NT2/D1 (cell line): ENCODE measurements around the gene CCDC86.
A peak's percentile ranks its signal among the peaks of the same experiment; 100 is the strongest.

ENCODE experiments used
- DNase-seq: peaks from one replicate; pipeline ENCODE4 v3.0.0-alpha.2; 2011; ENCODE audit warnings: low read depth, low spot score
- H3K27me3 ChIP-seq: 2 replicates; pipeline ENCODE4 v1.6.0; 2011; ENCODE audit warnings: mild to moderate bottlenecking; ENCODE audit not compliant: insufficient read length, insufficient read depth
- H3K36me3 ChIP-seq: 2 replicates; pipeline ENCODE4 v1.6.1; 2011; ENCODE audit warnings: mild to moderate bottlenecking, low read length, mixed read lengths; ENCODE audit not compliant: insufficient read depth, insufficient read length
- H3K4me1 ChIP-seq: 2 replicates; pipeline ENCODE4 v1.5.1; 2011; ENCODE audit not compliant: insufficient read depth, insufficient read length
- H3K4me3 ChIP-seq: 2 replicates; pipeline ENCODE4 v1.5.1; 2011; ENCODE audit warnings: low read depth; ENCODE audit not compliant: insufficient read length
- H3K9ac ChIP-seq: 2 replicates; pipeline ENCODE4 v1.6.0; 2011; ENCODE audit warnings: low read depth; ENCODE audit not compliant: insufficient read length
- H3K9me3 ChIP-seq: 2 replicates; pipeline ENCODE4 v1.5.1; 2011; ENCODE audit warnings: mild to moderate bottlenecking, low read length; ENCODE audit not compliant: insufficient read depth
- SUZ12 ChIP-seq: IDR thresholded peaks from 2 replicates; pipeline ENCODE4 v1.6.1; 2011; ENCODE audit not compliant: insufficient read length, insufficient read depth; ENCODE audit errors: extremely low read depth
- YY1 ChIP-seq: IDR thresholded peaks from 2 replicates; pipeline ENCODE4 v1.6.1; 2011; ENCODE audit not compliant: insufficient read length, insufficient read depth
- ZNF274 ChIP-seq: IDR thresholded peaks from 2 replicates; pipeline ENCODE4 v1.6.1; 2011; ENCODE audit warnings: mild to moderate bottlenecking, low read depth, low read length

Gene CCDC86

GRCh38 chr11:60879104-60879503 is 37.2 kb downstream of the CCDC86 start:
- Histone ChIP-seq H3K9ac (no peak overlapping the region), H3K9me3 (no peaks in the 10 kb centered on the region), H3K36me3 (peaks cover 53% of the 10 kb centered on the region), H3K27me3 (no peaks in the 10 kb centered on the region), H3K4me1 (peaks cover 8% of the 10 kb centered on the region), H3K4me3 (no peak overlapping the region)
- DNase-seq = no peak
- TF ChIP-seq ZNF274 = no peak
- no peak for TF ChIP-seq SUZ12
- TF ChIP-seq YY1 = no peak

GRCh38 chr11:60879971-60880588 is 38.2 kb downstream of the CCDC86 start:
- Histone ChIP-seq H3K9ac (no peak overlapping the region), H3K27me3 (no peaks in the 10 kb centered on the region), H3K36me3 (peaks cover 47% of the 10 kb centered on the region), H3K4me1 (no peaks in the 10 kb centered on the region), H3K9me3 (no peaks in the 10 kb centered on the region), H3K4me3 (no peak overlapping the region)
- DNase-seq = no peak
- TF ChIP-seq ZNF274 (no peak), YY1 (no peak), SUZ12 (no peak)

GRCh38 chr11:60880643-60881282 is 38.9 kb downstream of the CCDC86 start:
- Histone ChIP-seq H3K27me3 (no peaks in the 10 kb centered on the region), H3K9ac (no peak overlapping the region), H3K4me3 (no peak overlapping the region), H3K4me1 (no peaks in the 10 kb centered on the region), H3K9me3 (no peaks in the 10 kb centered on the region), H3K36me3 (peaks cover 42% of the 10 kb centered on the region)
- TF ChIP-seq SUZ12 (no peak), ZNF274 (no peak), YY1 (no peak)
- DNase-seq = no peak

DNA sequence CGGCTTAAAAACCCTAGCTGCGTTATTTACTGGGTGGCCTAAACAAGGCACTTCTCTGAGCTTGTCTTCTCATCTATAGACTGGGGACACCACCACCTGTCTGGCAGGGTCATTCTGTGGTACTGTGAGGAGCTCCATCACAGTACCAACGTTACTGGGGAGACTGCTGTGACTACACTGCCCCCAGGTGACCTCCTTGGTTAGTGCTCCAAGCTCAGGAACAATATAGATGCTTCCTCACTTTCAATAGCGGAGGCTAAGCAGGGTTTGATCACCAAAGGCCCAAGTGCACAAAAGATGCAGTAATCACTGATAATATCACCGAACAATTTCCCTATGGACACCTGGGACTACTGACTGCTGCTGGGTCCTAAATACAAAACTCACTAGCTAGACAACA is 45.6 kb downstream of the CCDC86 start:
- H3K27me3 ChIP-seq = no peaks in the 10 kb centered on the region
- H3K4me3 ChIP-seq = no peak overlapping the region
- no peak overlapping the region for H3K9ac ChIP-seq
- H3K36me3 ChIP-seq = peaks cover 50% of the 10 kb centered on the region
- no peaks in the 10 kb centered on the region for H3K4me1 ChIP-seq
- no peak for TF ChIP-seq SUZ12
- TF ChIP-seq YY1 = no peak
- TF ChIP-seq ZNF274 = no peak
- H3K9me3 ChIP-seq = no peaks in the 10 kb centered on the region
- peak; percentile 52 for DNase-seq

GRCh38 chr11:60889869-60890311 is 48.0 kb downstream of the CCDC86 start:
- H3K9ac ChIP-seq = no peak overlapping the region
- H3K9me3 ChIP-seq = no peaks in the 10 kb centered on the region
- no peaks in the 10 kb centered on the region for H3K27me3 ChIP-seq
- TF ChIP-seq ZNF274 (no peak), SUZ12 (no peak), YY1 (no peak)
- no peak for DNase-seq
- peaks cover 72% of the 10 kb centered on the region for H3K36me3 ChIP-seq
- H3K4me1 ChIP-seq = no peaks in the 10 kb centered on the region
- no peak overlapping the region for H3K4me3 ChIP-seq

- TF ChIP-seq SUZ12 = no peak
- no peak for TF ChIP-seq ZNF274
- TF ChIP-seq YY1 = no peak
- Histone ChIP-seq H3K36me3 (peaks cover 80% of the 10 kb centered on the region), H3K4me1 (no peaks in the 10 kb centered on the region)
These were observed 48.8 kb downstream of the CCDC86 start for GRCh38 chr11:60890696-60891095.

DNA sequence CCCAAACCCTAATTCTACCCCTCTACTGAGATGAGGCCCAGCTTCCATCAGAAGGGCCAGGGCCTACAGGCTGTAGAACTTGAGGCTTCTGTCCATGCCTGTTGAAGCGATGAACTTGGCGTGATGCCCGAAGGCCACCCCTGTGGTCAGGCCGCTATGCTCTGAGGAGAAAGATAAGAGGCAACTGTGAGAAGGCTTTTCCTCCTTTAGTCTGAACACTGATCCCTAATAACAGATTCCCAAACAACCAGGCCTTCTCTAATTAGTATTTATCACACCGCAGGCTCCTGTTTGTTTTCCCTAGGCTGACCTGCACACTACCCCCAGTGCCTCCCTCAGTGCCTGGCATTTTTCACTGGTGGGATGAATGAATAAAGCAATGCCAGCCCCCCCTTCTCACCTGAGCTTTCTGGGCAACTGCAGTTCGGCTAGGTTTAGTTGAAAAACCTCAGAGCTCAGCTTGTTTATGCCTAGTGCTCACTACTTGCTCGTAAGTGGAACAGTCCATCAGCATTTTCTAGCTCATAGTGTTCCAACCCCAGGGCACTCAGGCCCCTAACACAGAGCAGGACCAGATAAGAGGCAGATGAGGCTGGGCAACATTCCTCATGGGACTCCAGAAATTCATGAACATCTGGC is 49.3 kb downstream of the CCDC86 start:
- Histone ChIP-seq H3K4me1 (no peaks in the 10 kb centered on the region), H3K27me3 (no peaks in the 10 kb centered on the region), H3K9ac (no peak overlapping the region), H3K36me3 (peaks cover 86% of the 10 kb centered on the region), H3K9me3 (no peaks in the 10 kb centered on the region), H3K4me3 (no peak overlapping the region)
- TF ChIP-seq SUZ12 (no peak), YY1 (no peak), ZNF274 (no peak)
- no peak for DNase-seq

More at GRCh38 chr11:60890696-60891095, 48.8 kb downstream of the CCDC86 start:
- Histone ChIP-seq H3K4me3 (no peak overlapping the region), H3K9me3 (no peaks in the 10 kb centered on the region), H3K27me3 (no peaks in the 10 kb centered on the region), H3K9ac (no peak overlapping the region)
- no peak for DNase-seq
